Stimulated activated naive B cell treated with anti-CD40 and anti-IgM and Interleukin-4, amounts not matched to agents 10 μg/mL and 1 μg/mL and 100 μg/mL, for 72 hours (primary cell): ENCODE measurements around the gene GPR17.
A peak's percentile ranks its signal among the peaks of the same experiment; 100 is the strongest.

Experiments used
- ATAC-seq, 2 donors: fragments of 150-1000 bp; cut with Tn5 transposase; replicated peaks; 2 replicates each; pipeline ENCODE4 v1.10.0; 2021; ENCODE audit warnings: moderate library complexity in 1 of 2
- DNase-seq: peaks from one replicate; pipeline ENCODE4 v3.0.0; 2021
- H3K27ac Mint-ChIP-seq: one replicate; pipeline ENCODE4 v1.8.0; 2022; ENCODE audit warnings: mild to moderate bottlenecking, mixed read lengths
- H3K27me3 Mint-ChIP-seq, 2 donors: one replicate each; pipeline ENCODE4 v1.8.0; 2022; ENCODE audit warnings: mixed read lengths in 2 of 2
- H3K36me3 Mint-ChIP-seq, 2 donors: one replicate each; pipeline ENCODE4 v1.8.0; 2022; ENCODE audit warnings: mixed read lengths in 2 of 2, mild to moderate bottlenecking in 1 of 2
- H3K4me1 Mint-ChIP-seq, 2 donors: one replicate each; pipeline ENCODE4 v1.8.0; 2022; ENCODE audit warnings: mixed read lengths in 2 of 2, mild to moderate bottlenecking in 1 of 2
- H3K4me3 Mint-ChIP-seq, 2 donors: one replicate each; pipeline ENCODE4 v1.8.0; 2022; ENCODE audit warnings: mild to moderate bottlenecking in 2 of 2, mixed read lengths in 2 of 2, moderate library complexity in 1 of 2
- H3K9me3 Mint-ChIP-seq, 2 donors: one replicate each; pipeline ENCODE4 v1.8.0; 2022; ENCODE audit warnings: mixed read lengths in 2 of 2, mild to moderate bottlenecking in 1 of 2

The GPR17 gene

DNA sequence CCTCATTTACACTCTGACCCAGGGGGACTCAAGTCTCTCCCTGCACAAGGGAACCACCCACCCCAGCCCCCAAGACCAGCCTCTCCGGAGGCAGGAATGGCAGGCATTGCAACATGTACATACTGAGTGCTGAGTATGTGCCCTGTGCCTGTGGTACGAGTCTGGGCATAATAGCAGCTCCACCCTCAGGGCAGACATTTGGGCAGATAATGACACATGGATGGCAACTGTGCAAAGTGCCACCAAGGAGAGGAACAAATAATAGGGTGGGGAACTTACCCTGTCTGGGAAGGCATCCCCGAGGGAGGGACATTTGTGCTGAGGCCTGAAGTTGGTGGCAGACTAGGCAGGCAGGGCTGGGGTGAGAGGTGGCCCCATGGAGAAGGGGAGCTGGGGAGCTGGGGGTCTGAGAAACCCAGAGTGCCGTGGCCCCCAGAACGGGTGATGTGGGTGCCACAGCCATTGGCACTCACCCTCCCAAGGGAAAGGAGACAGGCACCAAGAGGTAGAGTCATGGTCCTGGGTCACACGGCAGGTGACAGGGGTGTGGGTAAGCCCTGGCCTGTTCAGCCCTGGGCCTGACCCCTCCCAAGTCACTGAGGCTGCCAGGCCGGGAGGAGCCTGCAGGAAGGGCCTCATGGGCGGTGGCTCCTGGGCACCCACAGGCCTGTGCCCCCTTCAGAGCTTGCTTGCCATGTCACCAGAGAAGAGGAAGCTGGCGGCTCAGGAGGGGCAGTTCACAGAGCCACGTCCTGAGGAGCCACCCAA lies 15.7 kb upstream of the GPR17 start:
- DNase-seq (no peak), ATAC-seq (peak in 1 of 2 donors; percentile 1)
- Mint-ChIP-seq H3K4me1 (peaks cover 70 to 98% of the 10 kb centered on the region in 2 donors), H3K4me3 (peak overlapping the region; percentile 44 to 55), H3K27me3 (no peaks in the 10 kb centered on the region), H3K36me3 (peaks cover 2 to 14% of the 10 kb centered on the region in 2 donors), H3K9me3 (no peaks in the 10 kb centered on the region), H3K27ac (peak overlapping the region; percentile 91)

DNA sequence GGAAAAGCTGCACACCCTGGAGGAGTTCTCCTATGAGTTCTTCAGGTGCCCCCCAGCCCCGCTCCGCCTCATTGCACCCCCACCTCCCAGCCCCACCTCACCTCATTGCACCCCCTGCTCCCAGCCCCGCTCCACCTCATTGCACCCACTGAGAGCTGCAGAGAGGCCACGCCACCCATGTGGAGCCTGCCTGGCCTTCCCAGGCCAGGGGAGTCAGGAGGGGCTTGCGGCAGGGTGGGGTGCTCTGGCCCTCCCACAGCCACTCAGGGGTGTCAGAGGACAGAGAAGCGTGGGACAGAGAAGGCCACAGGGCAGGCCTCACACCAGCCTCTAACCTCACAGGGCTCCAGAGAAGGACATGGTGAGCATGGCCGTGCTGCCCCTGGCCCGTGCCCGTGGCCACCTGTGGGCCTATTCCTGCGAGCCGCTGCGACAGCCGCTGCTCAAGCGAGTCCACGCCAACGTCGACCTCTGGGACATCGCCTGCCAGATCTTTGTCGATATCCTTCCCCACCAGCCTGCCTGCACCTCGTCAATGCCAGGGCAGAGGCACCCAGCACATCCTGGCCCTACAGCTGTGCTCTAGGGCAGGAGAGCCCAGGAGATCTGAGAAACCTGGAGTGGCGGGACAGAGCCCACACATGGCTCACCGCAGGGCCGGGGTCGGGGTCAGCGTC lies 15.0 kb upstream of the GPR17 start:
- peak overlapping the region; percentile 91 for H3K27ac Mint-ChIP-seq
- DNase-seq = no peak
- no peak for ATAC-seq
- no peaks in the 10 kb centered on the region for H3K9me3 Mint-ChIP-seq
- peaks cover 72 to 98% of the 10 kb centered on the region in 2 donors for H3K4me1 Mint-ChIP-seq
- H3K4me3 Mint-ChIP-seq = peak overlapping the region; percentile 25 to 55
- peaks cover 0 to 19% of the 10 kb centered on the region in 2 donors for H3K36me3 Mint-ChIP-seq
- H3K27me3 Mint-ChIP-seq = no peaks in the 10 kb centered on the region

DNA sequence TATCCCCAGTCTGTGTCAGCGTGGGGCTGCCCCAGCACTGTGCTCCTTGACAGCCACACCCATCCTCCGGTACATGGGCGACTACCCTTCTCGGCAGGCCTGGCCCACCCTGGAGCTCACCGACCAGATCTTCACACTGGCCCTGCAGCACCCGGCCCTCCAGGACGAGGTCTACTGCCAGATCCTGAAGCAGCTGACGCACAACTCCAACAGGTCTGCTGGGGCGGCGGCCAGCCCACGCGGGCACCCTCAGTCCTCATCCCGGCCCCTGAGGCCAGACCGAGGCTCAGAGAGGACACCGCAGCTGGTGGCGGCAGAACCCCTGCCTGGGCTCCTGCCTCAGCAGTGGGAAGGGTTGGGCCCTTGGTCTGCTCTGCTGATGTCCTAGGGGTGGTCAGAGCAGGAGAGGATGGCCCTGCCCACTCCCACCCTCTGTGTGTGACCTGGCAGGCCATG lies 14.4 kb upstream of the GPR17 start:
- Mint-ChIP-seq H3K4me1 (peaks cover 74 to 98% of the 10 kb centered on the region in 2 donors), H3K36me3 (peaks cover 2 to 22% of the 10 kb centered on the region in 2 donors), H3K9me3 (no peaks in the 10 kb centered on the region), H3K27ac (peak overlapping the region; percentile 98), H3K27me3 (no peaks in the 10 kb centered on the region), H3K4me3 (no peak overlapping the region)
- ATAC-seq (no peak), DNase-seq (no peak)

DNA sequence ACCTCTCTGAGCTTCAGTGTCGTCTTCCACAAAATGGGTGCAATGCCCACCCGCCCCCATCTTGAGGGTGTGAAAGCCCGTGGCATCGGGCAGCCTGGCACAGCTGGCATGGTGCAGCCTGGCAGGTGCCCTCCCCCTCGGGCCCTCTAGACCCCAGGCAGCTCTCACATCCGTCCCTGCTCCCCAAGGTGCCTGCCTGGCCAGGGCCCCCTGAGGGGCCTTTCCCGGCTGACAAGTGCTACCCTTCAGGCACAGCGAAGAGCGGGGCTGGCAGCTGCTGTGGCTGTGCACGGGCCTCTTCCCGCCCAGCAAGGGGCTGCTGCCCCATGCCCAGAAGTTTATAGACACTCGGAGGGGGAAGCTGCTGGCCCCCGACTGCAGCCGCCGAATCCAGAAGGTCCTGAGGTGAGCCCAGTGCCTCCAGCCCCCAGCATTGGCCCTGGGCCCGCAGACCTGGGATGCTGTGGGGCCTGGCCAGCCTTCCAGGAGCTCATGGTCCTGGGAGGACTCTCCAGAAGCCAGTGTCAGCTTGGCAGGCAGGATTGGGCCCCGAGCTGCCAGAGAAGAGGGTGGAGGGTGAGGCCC lies 13.9 kb upstream of the GPR17 start:
- DNase-seq = no peak
- H3K27ac Mint-ChIP-seq = peak overlapping the region; percentile 98
- no peak overlapping the region for H3K4me3 Mint-ChIP-seq
- ATAC-seq = no peak
- H3K36me3 Mint-ChIP-seq = peaks cover 4 to 25% of the 10 kb centered on the region in 2 donors
- H3K9me3 Mint-ChIP-seq = no peaks in the 10 kb centered on the region
- H3K27me3 Mint-ChIP-seq = no peaks in the 10 kb centered on the region
- peaks cover 79 to 98% of the 10 kb centered on the region in 2 donors for H3K4me1 Mint-ChIP-seq

DNA sequence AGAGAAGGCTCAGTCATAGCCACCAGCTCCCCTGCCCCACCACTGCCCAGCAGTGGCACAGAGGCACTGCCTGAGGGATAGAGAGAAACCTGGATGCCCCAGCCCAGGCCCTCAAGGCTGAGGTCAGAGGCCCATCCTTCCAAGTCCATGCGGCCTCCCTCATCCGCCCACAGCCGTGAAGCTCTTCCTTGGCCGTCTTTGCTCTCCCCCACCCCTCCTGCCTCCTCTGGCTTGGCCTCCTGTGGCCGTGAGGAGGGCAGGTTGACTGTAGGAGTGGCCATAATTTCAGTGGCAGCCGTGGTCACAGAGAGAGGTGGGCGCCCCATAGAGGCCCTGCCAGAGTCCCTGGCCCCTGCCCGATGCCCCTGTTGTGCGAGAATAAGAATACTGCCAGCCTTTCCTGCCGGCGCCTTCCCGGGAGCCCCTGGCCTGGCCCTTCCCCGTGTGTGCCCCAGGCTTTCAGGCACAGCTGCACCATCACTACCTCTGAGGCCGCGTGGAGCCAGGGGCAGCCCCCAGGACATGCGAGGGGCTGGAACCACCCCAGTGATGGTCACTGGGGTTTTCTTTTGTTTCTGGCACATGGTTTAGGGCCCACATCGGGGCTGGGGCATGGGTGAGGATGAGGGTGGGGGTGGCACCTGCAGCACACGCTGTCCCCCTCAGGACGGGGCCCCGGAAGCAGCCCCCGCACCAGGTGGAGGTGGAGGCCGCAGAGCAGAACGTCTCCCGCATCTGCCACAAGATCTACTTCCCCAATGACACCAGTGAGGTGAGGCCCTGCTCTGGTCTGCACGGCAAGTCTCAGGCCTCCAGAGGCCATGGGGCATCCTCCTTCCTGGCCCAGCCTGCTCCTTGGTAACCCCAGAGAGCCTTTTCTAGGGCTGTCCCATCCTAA lies 13.1 kb upstream of the GPR17 start:
- Mint-ChIP-seq H3K9me3 (no peaks in the 10 kb centered on the region), H3K4me3 (peak overlapping the region; percentile 60 to 71), H3K27ac (peak overlapping the region; percentile 98), H3K36me3 (peaks cover 4 to 27% of the 10 kb centered on the region in 2 donors), H3K27me3 (no peaks in the 10 kb centered on the region), H3K4me1 (peaks cover 81 to 100% of the 10 kb centered on the region in 2 donors)
- ATAC-seq = peak; percentile 69 to 73
- peak; percentile 73 for DNase-seq

DNA sequence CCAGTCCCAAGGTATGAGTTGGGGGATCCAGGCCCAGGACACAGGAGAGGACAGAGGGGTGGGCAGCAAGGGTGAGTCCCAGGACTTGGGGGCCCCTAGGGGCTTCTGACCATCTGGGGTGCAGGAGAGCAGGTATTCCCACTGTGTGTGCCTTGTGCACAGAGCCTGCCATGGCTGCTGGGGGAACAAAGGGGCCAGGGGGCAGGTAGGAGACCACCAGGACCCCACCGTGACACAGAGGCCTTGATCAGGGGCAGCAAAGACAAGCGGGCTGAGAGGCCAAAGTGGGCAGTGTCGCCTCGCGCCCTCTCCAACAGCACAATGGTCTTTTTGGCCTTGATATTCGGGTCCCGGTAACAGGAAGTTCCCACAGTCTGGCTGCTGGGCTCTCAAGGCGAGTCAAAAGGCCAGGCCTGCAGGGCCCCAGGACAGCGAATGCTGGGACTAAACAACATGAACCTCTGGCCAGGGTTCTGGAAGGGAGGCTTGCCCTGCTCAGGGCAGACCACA lies 12.3 kb upstream of the GPR17 start:
- peak; percentile 11 to 17 for ATAC-seq

DNA sequence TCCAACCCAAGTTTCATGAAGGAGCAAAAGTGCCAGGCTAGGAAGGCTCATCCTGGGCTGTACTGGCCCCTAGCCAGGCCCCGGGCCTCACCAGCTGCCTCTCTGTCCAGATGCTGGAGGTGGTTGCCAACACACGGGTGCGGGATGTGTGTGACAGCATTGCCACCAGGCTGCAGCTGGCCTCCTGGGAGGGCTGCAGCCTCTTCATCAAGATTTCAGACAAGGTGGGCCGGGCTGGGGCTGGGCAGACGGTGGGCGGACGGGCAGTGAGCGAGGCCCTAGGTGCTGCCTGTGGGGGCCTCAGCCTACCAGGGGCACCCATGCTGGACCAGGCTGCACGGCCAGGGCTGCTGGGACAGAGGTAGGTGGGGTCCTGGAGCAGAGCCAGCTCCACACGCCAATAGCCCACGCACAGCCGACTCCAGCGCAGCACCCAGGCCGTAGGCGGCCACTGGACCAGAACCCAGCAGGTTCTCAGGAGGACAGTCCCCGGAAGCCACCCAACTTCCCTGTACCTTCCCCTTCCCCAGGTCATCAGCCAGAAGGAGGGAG lies 11.8 kb upstream of the GPR17 start:
- H3K27ac Mint-ChIP-seq = peak overlapping the region; percentile 98
- peak overlapping the region; percentile 71 to 83 for H3K4me3 Mint-ChIP-seq
- DNase-seq (peak; percentile 51), ATAC-seq (peak; percentile 22 to 25)
- H3K27me3 Mint-ChIP-seq = no peaks in the 10 kb centered on the region
- no peaks in the 10 kb centered on the region for H3K9me3 Mint-ChIP-seq
- H3K36me3 Mint-ChIP-seq = peaks cover 4 to 33% of the 10 kb centered on the region in 2 donors
- H3K4me1 Mint-ChIP-seq = peaks cover 83 to 100% of the 10 kb centered on the region in 2 donors

More for the DNA sequence above, 12.3 kb upstream of the GPR17 start:
- no peaks in the 10 kb centered on the region for H3K9me3 Mint-ChIP-seq
- H3K4me3 Mint-ChIP-seq = peak overlapping the region; percentile 71 to 83
- DNase-seq = no peak
- H3K27ac Mint-ChIP-seq = peak overlapping the region; percentile 98
- H3K4me1 Mint-ChIP-seq = peaks cover 82 to 100% of the 10 kb centered on the region in 2 donors
- H3K27me3 Mint-ChIP-seq = no peaks in the 10 kb centered on the region
- H3K36me3 Mint-ChIP-seq = peaks cover 4 to 29% of the 10 kb centered on the region in 2 donors

DNA sequence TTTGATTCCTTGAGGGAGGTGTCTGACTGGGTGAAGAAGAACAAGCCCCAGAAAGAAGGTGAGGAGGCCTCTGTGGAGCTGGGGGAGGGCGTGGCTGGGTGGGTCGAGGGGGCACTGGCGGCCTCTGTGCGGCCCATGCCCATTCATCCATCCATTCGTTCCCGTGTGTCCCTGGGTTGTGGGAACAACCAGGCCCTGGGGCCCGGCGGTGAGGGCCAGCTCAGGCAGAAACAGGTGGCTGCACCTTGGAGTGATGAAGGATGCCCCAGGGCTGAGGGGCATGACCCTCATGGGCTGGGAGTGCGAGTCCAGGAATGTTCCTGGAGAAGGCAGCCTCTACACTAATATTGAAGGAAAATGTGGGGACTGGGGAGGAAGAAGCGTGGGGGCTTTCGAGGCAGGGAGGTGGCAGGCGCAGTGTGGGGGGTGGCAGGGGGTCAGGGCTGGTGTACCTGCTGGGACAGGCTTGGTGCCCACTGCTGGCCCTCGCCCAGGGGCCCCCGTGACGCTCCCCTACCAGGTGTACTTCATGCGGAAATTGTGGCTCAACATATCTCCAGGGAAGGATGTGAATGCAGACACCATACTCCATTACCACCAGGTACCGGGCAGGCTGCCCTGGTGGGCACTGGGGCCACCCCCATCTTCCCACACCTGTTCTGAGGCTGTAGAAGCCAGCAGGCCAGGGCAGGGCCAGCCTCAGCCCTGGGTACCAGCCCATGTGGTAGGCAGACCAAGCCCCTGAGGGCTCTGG lies 11.2 kb upstream of the GPR17 start:
- peaks cover 83 to 100% of the 10 kb centered on the region in 2 donors for H3K4me1 Mint-ChIP-seq
- ATAC-seq = no peak
- no peaks in the 10 kb centered on the region for H3K27me3 Mint-ChIP-seq
- H3K4me3 Mint-ChIP-seq = peak overlapping the region; percentile 71 to 83
- H3K36me3 Mint-ChIP-seq = peaks cover 4 to 33% of the 10 kb centered on the region in 2 donors
- DNase-seq = no peak
- H3K27ac Mint-ChIP-seq = peak overlapping the region; percentile 98
- H3K9me3 Mint-ChIP-seq = no peaks in the 10 kb centered on the region

DNA sequence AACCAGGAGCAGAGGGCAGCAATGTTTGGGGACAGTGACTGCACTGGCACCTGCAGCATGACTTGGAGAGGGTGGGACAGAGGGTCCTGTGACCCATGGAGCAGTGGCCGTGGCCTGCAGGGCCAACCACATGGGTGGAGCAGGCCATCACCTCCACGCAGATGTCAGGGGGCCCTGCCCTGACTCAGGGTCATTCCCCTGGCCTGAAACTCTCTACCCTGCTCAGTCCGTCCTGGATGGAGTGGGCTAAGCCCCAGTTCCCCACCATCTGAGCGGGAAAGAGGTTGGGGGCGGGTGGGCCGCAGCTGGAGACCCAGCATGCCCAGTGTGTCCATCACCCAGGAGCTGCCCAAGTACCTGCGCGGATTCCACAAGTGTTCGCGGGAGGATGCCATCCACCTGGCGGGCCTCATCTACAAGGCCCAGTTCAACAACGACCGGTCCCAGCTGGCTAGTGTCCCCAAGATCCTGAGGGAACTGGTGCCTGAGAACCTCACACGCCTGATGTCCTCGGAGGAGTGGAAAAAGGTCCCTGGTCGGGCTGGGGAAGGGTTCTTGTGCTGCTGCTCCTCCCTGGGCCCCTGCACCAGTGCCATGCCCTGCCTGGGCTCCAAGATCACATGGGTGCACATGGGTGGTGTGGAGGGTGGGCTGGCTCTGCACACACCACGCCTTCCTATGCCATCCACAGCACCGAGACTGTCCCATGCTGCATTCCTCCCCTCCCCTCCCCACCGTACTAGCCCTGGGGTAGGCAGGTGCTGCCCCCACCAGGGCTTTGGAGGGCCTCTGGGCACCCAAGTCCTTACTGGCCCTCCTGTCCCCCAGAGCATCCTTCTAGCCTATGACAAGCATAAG lies 10.3 kb upstream of the GPR17 start:
- ATAC-seq = no peak
- H3K4me3 Mint-ChIP-seq = peak overlapping the region; percentile 71 to 83
- no peaks in the 10 kb centered on the region for H3K9me3 Mint-ChIP-seq
- peaks cover 4 to 33% of the 10 kb centered on the region in 2 donors for H3K36me3 Mint-ChIP-seq
- peaks cover 82 to 100% of the 10 kb centered on the region in 2 donors for H3K4me1 Mint-ChIP-seq
- no peak for DNase-seq
- peak overlapping the region; percentile 98 for H3K27ac Mint-ChIP-seq
- H3K27me3 Mint-ChIP-seq = no peaks in the 10 kb centered on the region

DNA sequence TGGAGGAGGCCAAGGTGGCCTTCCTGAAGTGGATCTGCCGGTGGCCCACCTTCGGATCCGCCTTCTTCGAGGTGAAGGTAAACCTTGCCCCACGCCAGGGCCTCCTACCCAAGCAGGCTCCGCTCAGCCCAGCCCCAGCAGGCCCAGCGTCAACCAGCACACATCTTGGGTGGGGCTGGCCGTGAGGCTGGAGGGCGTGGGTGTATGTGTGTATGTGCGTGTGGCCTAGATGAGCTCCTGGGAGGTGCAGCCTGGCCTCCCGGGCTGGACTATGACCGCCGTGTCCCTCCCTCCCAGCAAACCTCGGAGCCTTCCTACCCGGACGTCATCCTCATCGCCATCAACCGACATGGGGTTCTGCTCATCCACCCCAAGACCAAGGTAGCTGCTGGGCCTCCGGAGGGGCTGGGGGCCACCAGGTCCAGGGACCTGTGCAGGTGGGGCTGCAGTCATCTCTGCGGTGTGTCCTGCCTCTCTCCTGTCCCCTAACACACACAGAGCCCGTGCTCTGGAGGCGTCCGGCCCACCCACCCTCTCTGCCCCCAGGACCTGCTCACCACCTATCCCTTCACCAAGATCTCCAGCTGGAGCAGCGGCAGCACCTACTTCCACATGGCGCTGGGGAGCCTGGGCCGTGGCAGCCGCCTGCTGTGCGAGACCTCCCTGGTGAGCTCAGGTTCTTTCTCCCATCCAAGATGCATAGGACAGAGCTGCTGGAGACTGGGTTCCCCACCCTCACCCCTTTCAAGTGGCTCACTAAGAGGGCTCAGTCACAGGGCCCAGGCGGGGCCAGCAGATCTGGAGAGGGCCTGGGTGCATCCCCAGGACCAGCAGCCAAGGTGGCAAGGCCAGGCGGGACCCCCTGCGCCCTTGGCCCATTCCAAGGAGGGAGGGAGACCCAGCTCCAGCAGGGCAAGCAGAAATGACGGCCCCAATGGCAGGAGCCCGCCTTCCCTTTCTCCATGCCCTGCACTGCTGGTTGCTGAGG lies 9.4 kb upstream of the GPR17 start:
- no peak for ATAC-seq
- Mint-ChIP-seq H3K27me3 (no peaks in the 10 kb centered on the region), H3K4me3 (peak overlapping the region; percentile 29 to 59), H3K9me3 (no peaks in the 10 kb centered on the region), H3K36me3 (peaks cover 4 to 33% of the 10 kb centered on the region in 2 donors), H3K4me1 (peaks cover 77 to 100% of the 10 kb centered on the region in 2 donors), H3K27ac (peak overlapping the region; percentile 82)
- no peak for DNase-seq

DNA sequence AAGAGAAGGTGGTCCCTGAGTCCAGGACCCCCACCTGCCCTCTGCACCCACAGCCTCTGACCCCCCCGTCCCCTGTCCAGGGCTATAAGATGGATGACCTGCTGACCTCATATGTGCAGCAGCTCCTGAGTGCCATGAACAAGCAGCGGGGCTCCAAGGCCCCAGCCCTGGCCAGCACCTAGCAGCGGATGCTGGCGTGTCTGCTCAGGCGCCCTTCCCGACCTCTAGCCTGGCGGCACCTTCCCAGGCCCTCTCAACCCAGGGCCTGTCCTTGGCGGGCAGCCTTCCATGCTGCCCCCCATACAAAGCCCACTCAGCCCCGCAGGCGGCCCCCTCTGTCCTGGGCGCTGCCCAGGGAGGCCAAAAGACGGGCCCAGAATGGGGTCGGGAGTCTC lies 8.7 kb upstream of the GPR17 start:
- no peak for ATAC-seq
- Mint-ChIP-seq H3K4me3 (peak overlapping the region in 1 of 2 donors; percentile 21), H3K4me1 (peaks cover 74 to 100% of the 10 kb centered on the region in 2 donors), H3K9me3 (no peaks in the 10 kb centered on the region), H3K36me3 (peaks cover 4 to 33% of the 10 kb centered on the region in 2 donors), H3K27me3 (no peaks in the 10 kb centered on the region), H3K27ac (peak overlapping the region; percentile 82)
- DNase-seq = no peak
